GM18909 (cell line): ENCODE results near the gene TUFM.

Source experiments
- ATAC-seq: cut with Tn5 transposase; IDR thresholded peaks from one replicate; pipeline ENCODE4 v1.9.1; 2021; ENCODE audit warnings: mild to moderate bottlenecking; ENCODE audit not compliant: unreplicated experiment, poor library complexity

TUFM gene

GRCh38 chr16:28842696-28843095 is 3.5 kb downstream of the TUFM start:
- no peak for ATAC-seq

GRCh38 chr16:28839899-28840298 is 6.2 kb downstream of the TUFM start:
- no peak for ATAC-seq

- ATAC-seq, result no peak
Measured at GRCh38 chr16:28839004-28839639, 7.0 kb downstream of the TUFM start.

- ATAC-seq, result no peak
Measured at GRCh38 chr16:28838558-28838918, 7.6 kb downstream of the TUFM start.

GRCh38 chr16:28837672-28838557 is 8.2 kb downstream of the TUFM start:
- ATAC-seq, result no peak

- ATAC-seq, result no peak
Measured at GRCh38 chr16:28836761-28837064, 9.4 kb downstream of the TUFM start.

- no peak for ATAC-seq
Measured at GRCh38 chr16:28835864-28836760, 10.0 kb downstream of the TUFM start.

GRCh38 chr16:28834873-28835863 is 11.0 kb downstream of the TUFM start:
- no peak for ATAC-seq

GRCh38 chr16:28834349-28834748 is 11.8 kb downstream of the TUFM start:
- ATAC-seq, result no peak

- no peak for ATAC-seq
Measured at GRCh38 chr16:28830531-28830930, 15.6 kb downstream of the TUFM start.

- no peak for ATAC-seq
Measured at GRCh38 chr16:28829747-28830146, 16.4 kb downstream of the TUFM start.

- ATAC-seq, result no peak
Measured at GRCh38 chr16:28826141-28826540, 20.0 kb downstream of the TUFM start.

- no peak for ATAC-seq
Measured at GRCh38 chr16:28824717-28824973, 21.5 kb downstream of the TUFM start.

GRCh38 chr16:28823873-28824716 is 22.1 kb downstream of the TUFM start:
- ATAC-seq, result peak; percentile 67

GRCh38 chr16:28823291-28823872 is 22.8 kb downstream of the TUFM start:
- peak; percentile 28 for ATAC-seq

GRCh38 chr16:28822520-28823290 is 23.4 kb downstream of the TUFM start, which contains the start of gene ATXN2L:
Gene ATXN2L (plus strand): TSS chr16:28822999. CDS start chr16:28823260, 261 bp downstream.
- ATAC-seq, result peak; percentile 52

- no peak for ATAC-seq
Measured at GRCh38 chr16:28821874-28822519, 24.2 kb downstream of the TUFM start.
